SKM-1 (cell line): ENCODE results near the gene TCEAL3.
"Not testable (repeated sequence)": the region's sequence is repeated elsewhere in the genome, so short reads cannot be mapped to it uniquely, and the experiment has no call there.

Experiments used
- DNase-seq: peaks from one replicate; lab custom pipeline; 2025; ENCODE audit not compliant: unreplicated experiment; lab: John Stamatoyannopoulos, UW

Gene TCEAL3

DNA sequence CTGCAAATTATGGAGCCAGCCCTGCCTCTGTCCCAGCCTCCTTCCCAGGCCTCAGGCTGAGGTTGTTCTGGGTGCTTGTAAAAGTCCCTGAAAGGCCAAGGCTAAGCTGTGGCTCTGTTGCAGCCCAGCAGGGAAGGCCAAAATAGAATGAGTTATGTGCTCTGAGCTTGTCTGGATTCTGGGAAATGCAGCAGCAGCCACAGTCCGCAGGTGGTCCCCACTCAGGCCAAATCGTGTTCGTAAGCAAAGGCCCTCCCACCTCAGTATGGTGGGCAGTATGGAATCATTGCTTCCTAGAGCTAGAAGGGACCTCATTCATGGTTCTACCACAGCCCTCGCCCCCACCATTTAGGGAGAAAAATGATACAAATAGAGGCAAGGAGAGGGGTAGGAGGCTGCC, 16.3 kb downstream of the TCEAL3 start:
- DNase-seq = no peak

GRCh38 chrX:103626855-103627254, 19.1 kb downstream of the TCEAL3 start:
- no peak for DNase-seq

DNA sequence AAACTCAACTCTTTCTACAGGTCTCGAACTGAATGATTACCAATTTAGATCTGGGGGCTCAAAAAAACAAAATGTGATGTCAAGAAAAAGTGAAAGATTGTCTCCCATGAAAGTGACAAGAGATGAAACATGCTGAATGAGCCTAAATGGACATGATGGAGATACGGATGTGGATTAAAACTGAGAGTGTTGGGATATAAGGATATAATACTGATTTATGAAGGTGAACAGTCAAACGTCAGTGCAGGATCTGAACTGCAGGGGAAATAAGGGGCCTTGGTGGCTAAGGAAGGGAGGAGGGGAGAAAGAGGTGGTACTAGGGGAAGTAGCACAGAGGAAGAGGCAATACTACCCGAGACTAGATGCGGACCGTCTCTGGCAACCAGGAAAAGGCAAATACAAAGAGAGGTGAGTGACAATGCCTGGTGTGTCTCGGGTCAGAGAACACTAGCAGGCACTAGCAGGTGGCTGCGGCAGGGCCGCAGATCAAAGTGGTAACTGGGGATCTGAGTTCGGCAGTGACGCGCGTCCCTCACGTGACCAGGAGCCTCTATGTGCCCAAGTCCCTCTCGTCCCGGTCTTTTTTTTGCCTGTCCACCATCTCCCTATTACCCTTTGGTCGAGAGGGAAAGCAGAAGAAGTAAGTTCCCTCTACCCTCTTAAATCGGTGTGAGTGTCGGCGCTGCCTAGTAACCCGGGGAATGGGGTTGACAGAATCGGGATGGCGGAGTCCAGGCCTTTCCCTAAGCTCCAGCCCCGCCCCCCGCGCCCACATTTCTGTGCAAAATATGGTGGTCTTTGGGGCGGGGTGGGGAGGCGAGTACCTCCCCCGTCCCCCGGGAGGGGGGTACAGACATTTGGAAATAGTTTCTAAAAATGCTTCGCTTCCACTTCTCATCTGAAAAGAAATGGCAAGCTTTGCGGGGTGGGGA, 20.9 kb downstream of the TCEAL3 start, which contains the start of gene TCEAL1:
TSS of gene TCEAL1 (plus strand) at position 590 of the 932 bp plus-strand sequence. CDS start 942 bp downstream, outside the sequence.
- no peak for DNase-seq

DNA sequence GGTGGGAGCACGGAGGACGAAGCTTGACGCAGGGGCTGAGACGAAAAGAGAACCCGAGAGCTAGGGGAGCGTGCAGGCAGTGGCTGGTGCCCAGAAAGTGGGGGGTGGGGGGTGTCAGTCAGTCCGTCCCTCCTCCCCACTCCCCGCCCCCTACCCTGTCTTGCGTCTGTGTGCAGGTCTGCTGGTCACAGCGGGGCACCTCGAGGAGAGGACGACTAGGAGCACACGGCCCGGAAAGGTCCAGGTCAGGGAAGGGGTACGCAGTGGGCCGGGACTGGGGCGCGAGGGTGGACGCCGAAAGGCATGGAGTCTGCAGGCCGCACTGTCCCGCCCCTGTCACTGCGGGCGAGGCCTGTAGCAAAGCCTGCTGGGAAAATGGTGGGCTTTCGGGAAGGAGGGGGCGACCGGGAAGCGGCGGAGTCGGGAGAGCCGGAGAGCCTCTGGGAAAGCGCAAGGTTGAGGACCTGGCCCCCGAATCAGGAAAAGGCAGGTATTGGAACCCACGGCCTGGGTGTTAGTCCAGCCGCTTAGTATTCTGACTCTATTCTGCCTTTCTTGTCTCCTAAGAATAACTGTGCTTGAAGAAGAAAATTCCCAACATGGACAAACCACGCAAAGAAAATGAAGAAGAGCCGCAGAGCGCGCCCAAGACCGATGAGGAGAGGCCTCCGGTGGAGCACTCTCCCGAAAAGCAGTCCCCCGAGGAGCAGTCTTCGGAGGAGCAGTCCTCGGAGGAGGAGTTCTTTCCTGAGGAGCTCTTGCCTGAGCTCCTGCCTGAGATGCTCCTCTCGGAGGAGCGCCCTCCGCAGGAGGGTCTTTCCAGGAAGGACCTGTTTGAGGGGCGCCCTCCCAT, 21.8 kb downstream of the TCEAL3 start:
- no peak for DNase-seq

- DNase-seq = no peak
Measured at GRCh38 chrX:103630171-103630511, 22.4 kb downstream of the TCEAL3 start.

- DNase-seq = no peak
Measured at GRCh38 chrX:103631145-103631544, 23.4 kb downstream of the TCEAL3 start.

GRCh38 chrX:103635436-103635835, 27.7 kb downstream of the TCEAL3 start:
- no peak for DNase-seq

DNA sequence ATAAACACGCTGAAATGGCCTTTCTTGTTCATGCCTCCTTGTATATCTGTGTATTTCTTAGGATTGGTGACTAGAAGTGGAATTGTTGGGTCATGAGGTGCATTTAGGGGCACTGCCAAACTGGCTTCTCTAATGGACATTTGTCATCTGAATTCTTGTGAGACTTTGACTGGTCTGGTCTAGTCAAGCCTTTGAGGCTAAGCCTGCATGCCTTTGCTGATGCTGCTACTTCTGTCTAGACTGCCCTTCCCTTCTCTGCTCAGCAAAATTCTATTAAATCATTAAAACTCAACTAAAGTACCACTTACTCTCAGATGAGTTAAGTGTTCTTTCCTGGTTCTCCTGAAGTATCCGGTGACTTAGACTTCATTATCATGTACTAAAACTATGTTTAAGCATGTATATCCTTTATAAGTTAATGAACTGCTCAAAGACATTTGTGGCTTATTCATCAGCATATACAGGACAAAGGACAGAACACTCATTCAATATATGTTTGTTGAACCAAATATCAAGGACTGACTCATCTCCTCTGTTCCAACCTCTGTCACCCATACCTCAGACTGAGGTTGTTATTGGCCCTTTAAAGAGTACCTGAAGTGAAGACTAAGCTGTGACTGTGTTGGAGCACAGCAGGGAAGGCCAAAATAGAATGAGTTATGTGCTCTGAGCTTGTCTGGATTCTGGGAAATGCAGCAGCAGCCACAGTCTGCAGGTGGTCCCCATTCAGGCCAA, 30.0 kb downstream of the TCEAL3 start:
- DNase-seq = no peak

- DNase-seq = not testable (repeated sequence)
Measured at GRCh38 chrX:103638479-103639346, 30.9 kb downstream of the TCEAL3 start.

DNA sequence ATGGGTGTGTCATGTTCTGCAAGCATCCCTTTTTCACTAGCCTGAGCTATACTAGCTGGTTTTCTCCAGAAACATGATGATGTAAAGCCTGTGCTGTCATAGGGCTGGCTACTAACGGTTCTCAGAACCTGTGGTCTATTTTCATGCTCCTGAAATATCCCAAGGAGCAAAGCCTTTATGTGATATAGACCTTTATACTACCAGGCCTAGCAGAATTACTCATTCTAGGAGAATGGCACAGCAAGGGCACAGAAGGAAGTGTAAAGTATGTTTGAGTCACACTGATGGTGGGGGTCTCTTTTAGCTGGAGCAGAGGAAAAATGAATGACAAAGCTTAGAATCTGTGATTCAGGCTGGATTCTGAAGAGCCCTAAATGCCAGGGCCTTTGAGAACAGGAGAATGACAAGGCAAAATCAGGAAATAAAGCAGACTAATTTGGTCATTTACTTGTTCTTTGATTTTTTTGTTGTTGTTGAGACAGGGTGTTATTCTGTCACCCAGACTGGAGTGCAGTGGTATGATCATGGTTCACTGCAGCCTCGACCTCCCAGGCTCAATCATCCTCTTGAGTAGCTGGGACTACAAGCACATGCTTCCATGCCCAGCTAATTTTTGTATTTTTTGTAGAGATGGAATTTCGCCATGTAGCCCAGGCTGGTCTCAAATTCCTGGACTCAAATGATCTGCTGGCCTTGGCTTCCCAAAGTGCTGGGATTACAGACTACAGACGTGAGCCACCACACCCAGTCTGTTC, 32.8 kb downstream of the TCEAL3 start:
- DNase-seq = no peak

DNA sequence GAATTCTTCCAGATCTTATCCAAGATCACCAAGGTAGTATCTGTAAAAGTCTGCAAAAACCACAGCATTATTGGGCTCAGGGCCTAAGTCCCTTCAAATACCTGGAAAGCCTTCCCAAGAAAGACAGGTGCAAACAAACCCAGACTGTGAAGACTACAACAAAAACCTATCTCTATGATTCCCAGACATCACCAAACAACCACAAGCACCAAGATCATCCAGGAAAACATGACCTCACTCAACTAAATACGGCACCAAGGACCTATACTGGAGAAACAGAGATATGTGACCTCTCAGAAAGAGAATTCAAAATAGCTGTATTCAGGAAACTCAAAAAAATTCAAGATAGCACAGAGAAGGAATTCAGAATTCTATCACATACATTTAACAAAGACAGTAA, 36.4 kb downstream of the TCEAL3 start:
- DNase-seq = no peak

DNA sequence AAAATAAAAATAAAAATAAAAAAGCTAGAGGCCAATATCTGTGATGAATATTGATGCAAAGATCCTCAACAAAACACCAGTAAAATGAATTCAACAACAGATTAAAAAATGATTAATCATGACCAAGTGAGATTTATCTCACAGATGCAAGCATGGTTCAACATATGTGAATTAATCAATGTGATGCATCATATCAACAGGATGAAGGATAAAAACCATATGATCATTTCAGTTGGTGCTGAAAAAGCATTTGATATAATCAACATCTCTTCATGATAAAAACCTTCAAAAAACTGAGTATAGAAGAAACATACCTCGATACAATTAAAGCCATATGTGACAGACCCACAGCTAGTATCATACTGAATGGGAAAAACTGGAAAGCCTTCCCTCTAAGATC, 39.9 kb downstream of the TCEAL3 start:
- no peak for DNase-seq

GRCh38 chrX:103651151-103651773, 43.5 kb downstream of the TCEAL3 start:
- no peak for DNase-seq

DNA sequence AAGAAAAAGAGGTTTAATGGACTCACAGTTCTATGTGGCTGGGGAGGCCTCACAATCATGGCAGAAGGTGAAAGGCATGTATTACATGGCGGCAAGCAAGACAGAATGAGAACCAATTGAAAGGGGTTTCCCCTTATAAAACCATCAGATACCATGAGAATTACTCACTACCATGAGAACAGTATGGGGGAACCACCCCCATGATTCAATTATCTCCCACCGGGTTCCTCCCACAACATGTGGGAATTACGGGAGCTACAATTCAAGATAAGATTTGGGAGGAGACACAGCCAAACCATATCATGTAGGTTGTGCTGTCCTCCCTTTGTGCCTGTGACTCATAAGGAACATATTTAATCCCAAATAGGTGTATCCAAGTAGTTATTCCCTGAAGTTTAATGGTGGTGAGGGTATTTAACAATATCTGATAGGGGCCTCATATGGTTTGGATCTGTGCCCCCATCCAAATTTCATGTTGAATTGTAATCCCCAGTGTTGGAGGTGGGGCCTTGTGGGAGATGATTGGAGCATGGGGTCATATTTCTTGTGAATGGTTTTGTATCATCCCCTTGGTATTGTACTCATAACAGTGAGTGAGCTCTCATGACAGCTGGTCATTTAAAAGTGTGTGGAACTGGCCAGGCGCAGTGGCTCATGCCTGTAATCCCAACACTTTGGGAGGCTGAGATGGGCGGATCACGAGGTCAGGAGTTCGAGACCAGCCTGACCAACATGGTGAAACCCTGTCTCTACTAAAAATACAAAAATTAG, 47.7 kb downstream of the TCEAL3 start:
- not testable (repeated sequence) for DNase-seq

GRCh38 chrX:103656617-103657016, 48.9 kb downstream of the TCEAL3 start:
- DNase-seq = no peak

GRCh38 chrX:103657066-103657465, 49.3 kb downstream of the TCEAL3 start:
- DNase-seq = not testable (repeated sequence)

DNA sequence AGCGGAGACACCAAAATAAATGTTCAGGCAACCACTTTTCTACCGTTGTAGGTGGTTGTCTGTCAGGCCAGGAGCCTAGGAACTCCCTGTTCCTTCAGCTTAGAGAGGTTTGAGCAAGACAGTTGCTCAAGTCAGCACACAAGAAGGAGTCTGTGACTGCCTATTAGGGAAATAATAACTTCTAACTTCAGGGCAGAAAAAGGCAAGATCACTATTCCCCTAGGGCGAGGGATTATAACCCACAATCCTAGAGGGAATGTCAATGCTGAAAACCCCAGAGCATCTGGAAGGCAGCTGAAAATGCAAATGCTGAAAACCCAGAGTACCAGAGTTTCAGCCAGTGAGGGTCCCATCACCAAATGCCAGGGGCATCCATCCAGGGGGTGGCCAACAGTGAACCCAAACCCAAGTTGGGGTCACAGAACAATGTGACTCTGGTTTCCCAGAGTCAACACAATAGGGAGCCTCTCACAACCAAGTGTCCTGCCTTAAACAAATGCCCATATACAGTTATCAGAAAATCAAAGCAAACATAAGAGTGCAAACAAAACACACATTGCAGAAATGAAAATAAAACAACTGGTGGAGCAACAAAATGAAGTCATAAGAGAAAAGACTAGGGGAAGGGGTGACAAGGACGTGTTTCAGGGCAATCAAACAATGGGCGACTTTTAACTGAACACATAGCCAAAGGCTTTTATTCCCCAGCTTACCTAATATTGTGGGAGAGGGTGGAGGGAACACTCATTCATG, 51.1 kb downstream of the TCEAL3 start:
- no peak for DNase-seq

- not testable (repeated sequence) for DNase-seq
Measured at GRCh38 chrX:103659460-103659859, 51.7 kb downstream of the TCEAL3 start.
